ENCODE data around the gene AHCYL2. TPM values are rescaled to one million over a fixed set of nuclear protein-coding genes. Genes with fewer than 3 reads are reported as not detected.

The AHCYL2 gene
- total RNA-seq, 1 donor from 2014 or later, result 106 TPM

- TF ChIP-seq CTCF (IDR thresholded peaks at IDR 0.05), result no peak
- ATAC-seq, result no peak
- Histone ChIP-seq H3K4me1 (peaks cover 4% of the 10 kb centered on the region), H3K27me3 (no peaks in the 10 kb centered on the region), H3K9me3 (no peaks in the 10 kb centered on the region), H3K27ac (no peak overlapping the region), H3K4me3 (no peak overlapping the region), H3K36me3 (peaks cover 11% of the 10 kb centered on the region)
- no peak for DNase-seq
- intact Hi-C loops (cut with DNase I), result no loop called here
Measured at GRCh38 chr7:129381710-129382484, 157.1 kb downstream of the AHCYL2 start.

- TF ChIP-seq CTCF (IDR thresholded peaks at IDR 0.05), result no peak
- H3K27me3 ChIP-seq, result no peaks in the 10 kb centered on the region
- intact Hi-C loops (cut with DNase I), result no loop called here
- H3K27ac ChIP-seq, result no peak overlapping the region
- H3K4me3 ChIP-seq, result no peak overlapping the region
- no peak for DNase-seq
- H3K4me1 ChIP-seq, result no peaks in the 10 kb centered on the region
- peaks cover 11% of the 10 kb centered on the region for H3K36me3 ChIP-seq
- no peak for ATAC-seq
- H3K9me3 ChIP-seq, result no peaks in the 10 kb centered on the region
Measured at GRCh38 chr7:129383542-129384132, 158.8 kb downstream of the AHCYL2 start.

GRCh38 chr7:129385116-129385515 lies 160.3 kb downstream of the AHCYL2 start:
- intact Hi-C loops (cut with DNase I), result no loop called here
- Histone ChIP-seq H3K36me3 (peaks cover 13% of the 10 kb centered on the region), H3K27ac (no peak overlapping the region), H3K4me3 (no peak overlapping the region), H3K4me1 (no peaks in the 10 kb centered on the region), H3K27me3 (no peaks in the 10 kb centered on the region), H3K9me3 (no peaks in the 10 kb centered on the region)
- DNase-seq (no peak), ATAC-seq (no peak)
- no peak for TF ChIP-seq CTCF (IDR thresholded peaks at IDR 0.05)

GRCh38 chr7:129385598-129385997 lies 160.8 kb downstream of the AHCYL2 start:
- no peak for ATAC-seq
- intact Hi-C loops (cut with DNase I), result no loop called here
- H3K27ac ChIP-seq, result no peak overlapping the region

GRCh38 chr7:129386506-129386905 lies 161.7 kb downstream of the AHCYL2 start:
- H3K4me3 ChIP-seq, result no peak overlapping the region
- no peak for TF ChIP-seq CTCF (IDR thresholded peaks at IDR 0.05)
- ATAC-seq (no peak), DNase-seq (no peak)
- H3K36me3 ChIP-seq, result peaks cover 17% of the 10 kb centered on the region
- H3K9me3 ChIP-seq, result no peaks in the 10 kb centered on the region
- H3K27ac ChIP-seq, result no peak overlapping the region
- no peaks in the 10 kb centered on the region for H3K27me3 ChIP-seq
- H3K4me1 ChIP-seq, result no peaks in the 10 kb centered on the region
- intact Hi-C loops (cut with DNase I), result no loop called here

More at GRCh38 chr7:129385598-129385997, 160.8 kb downstream of the AHCYL2 start:
- H3K36me3 ChIP-seq, result peaks cover 17% of the 10 kb centered on the region
- no peak for TF ChIP-seq CTCF (IDR thresholded peaks at IDR 0.05)
- no peaks in the 10 kb centered on the region for H3K4me1 ChIP-seq
- H3K9me3 ChIP-seq, result no peaks in the 10 kb centered on the region
- H3K4me3 ChIP-seq, result no peak overlapping the region
- no peak for DNase-seq
- no peaks in the 10 kb centered on the region for H3K27me3 ChIP-seq

All from upper lobe of right lung (tissue), 1 donor.